IMR-90 (cell line): Measurements from ENCODE around the gene GIMAP8. TPM values are rescaled to one million over a fixed set of nuclear protein-coding genes. Genes with fewer than 3 reads are reported as not detected.

Experiments
- ATAC-seq: fragments of 200-7000 bp; cut with Tn5 transposase; 2 replicates; pipeline ENCODE4 v1.9.1; 2020; ENCODE audit warnings: low read depth, mild to moderate bottlenecking, moderate library complexity
- BruUV-seq: library from RNA; stranded (reverse); fragments of 400-500 nt; replicated peaks from 2 replicates; lab custom pipeline; 2021; lab: Mats Ljungman, UMichigan
- CTCF ChIA-PET: fragments of 300-600 bp; formaldehyde crosslinking; extraction: SDS; loops from one replicate; lab custom pipeline; 2021; ENCODE audit warnings: antibody characterized with exemption; lab: Yijun Ruan, JAX
- POLR2A ChIA-PET: fragments of 300-600 bp; sonication (Branson Sonifier 250); formaldehyde crosslinking; loops from one replicate; lab custom pipeline; 2022; ENCODE audit warnings: antibody characterized with exemption; ENCODE audit not compliant: unreplicated experiment; lab: Charles Lee
- DNase-seq: peaks from one replicate; pipeline ENCODE4 v3.0.0; 2013
- H2AFZ ChIP-seq: replicated peaks from 2 replicates; pipeline ENCODE3; 2013; ENCODE audit warnings: low read length, mild to moderate bottlenecking; ENCODE audit not compliant: poor library complexity
- H2AK5ac ChIP-seq: 2 replicates; pipeline ENCODE4 v1.6.1; 2013; ENCODE audit warnings: low read depth, low read length, inconsistent platforms
- H2AK9ac ChIP-seq: replicated peaks from 2 replicates; pipeline ENCODE3; 2013; ENCODE audit warnings: mild to moderate bottlenecking, low read depth, low read length, moderate library complexity; ENCODE audit not compliant: poor library complexity
- H2BK120ac ChIP-seq: 2 replicates; pipeline ENCODE4 v1.6.1; 2013; ENCODE audit warnings: low read depth, low read length, inconsistent platforms
- H2BK15ac ChIP-seq: 3 replicates; pipeline ENCODE4 v1.6.1; 2013; ENCODE audit warnings: low read depth, low read length, inconsistent platforms
- H2BK20ac ChIP-seq: 2 replicates; pipeline ENCODE4 v1.6.1; 2013; ENCODE audit warnings: low read depth, mild to moderate bottlenecking, inconsistent platforms, low read length, moderate library complexity
- H2BK5ac ChIP-seq: 2 replicates; pipeline ENCODE4 v1.6.1; 2013; ENCODE audit warnings: mild to moderate bottlenecking, low read depth, low read length, inconsistent platforms; ENCODE audit not compliant: poor library complexity, severe bottlenecking
- H3K14ac ChIP-seq: replicated peaks from 2 replicates; pipeline ENCODE4 v1.6.1; 2013; ENCODE audit warnings: low read depth, low read length, inconsistent platforms
- H3K18ac ChIP-seq: 2 replicates; pipeline ENCODE4 v1.6.1; 2013; ENCODE audit warnings: low read depth, low read length, control low read depth
- H3K23ac ChIP-seq: 2 replicates; pipeline ENCODE4 v1.6.1; 2013; ENCODE audit warnings: low read depth, low read length, inconsistent platforms
- H3K27ac ChIP-seq: 2 replicates; pipeline ENCODE4 v1.5.1; 2013; ENCODE audit warnings: mild to moderate bottlenecking, control low read depth, low read length; ENCODE audit not compliant: insufficient read depth
- H3K27me3 ChIP-seq: 2 replicates; pipeline ENCODE4 v1.6.1; 2013; ENCODE audit warnings: low read length; ENCODE audit not compliant: control insufficient read depth, insufficient read depth
- H3K36me3 ChIP-seq: 2 replicates; pipeline ENCODE4 v1.6.1; 2013; ENCODE audit warnings: low read length, mixed read lengths; ENCODE audit not compliant: control insufficient read depth, insufficient read depth
- H3K4ac ChIP-seq: 2 replicates; pipeline ENCODE4 v1.6.1; 2013; ENCODE audit warnings: low read depth, low read length, inconsistent platforms
- H3K4me1 ChIP-seq: 2 replicates; pipeline ENCODE4 v1.6.1; 2013; ENCODE audit warnings: low read length, mixed read lengths; ENCODE audit not compliant: control insufficient read depth, insufficient read depth
- H3K4me2 ChIP-seq: 2 replicates; pipeline ENCODE4 v1.6.1; 2013; ENCODE audit warnings: low read depth, mild to moderate bottlenecking, control low read depth, low read length, moderate library complexity
- H3K4me3 ChIP-seq: 2 replicates; pipeline ENCODE4 v1.5.1; 2013; ENCODE audit warnings: low read depth, mild to moderate bottlenecking, control low read depth, low read length, moderate library complexity; ENCODE audit not compliant: insufficient read depth
- H3K56ac ChIP-seq: 2 replicates; pipeline ENCODE4 v1.6.1; 2013; ENCODE audit warnings: low read length, inconsistent platforms; ENCODE audit not compliant: insufficient read depth; ENCODE audit errors: extremely low read depth
- H3K79me1 ChIP-seq, 2 experiments: 2 replicates each; pipeline ENCODE4 v1.6.1; 2013; ENCODE audit warnings: low read length in 2 of 2, inconsistent platforms in 1 of 2, low read depth in 1 of 2
- H3K9ac ChIP-seq: 2 replicates; pipeline ENCODE4 v1.6.1; 2013; ENCODE audit warnings: low read depth, low read length, control low read depth
- H3K9me1 ChIP-seq: 2 replicates; pipeline ENCODE4 v1.6.1; 2013; ENCODE audit warnings: low read length, inconsistent platforms; ENCODE audit not compliant: insufficient read depth
- H3K9me3 ChIP-seq: 2 replicates; pipeline ENCODE4 v1.6.1; 2013; ENCODE audit warnings: low read length; ENCODE audit not compliant: control insufficient read depth, insufficient read depth
- H4K20me1 ChIP-seq: 2 replicates; pipeline ENCODE4 v1.6.1; 2013; ENCODE audit warnings: low read length, inconsistent platforms; ENCODE audit not compliant: insufficient read depth
- H4K5ac ChIP-seq: 2 replicates; pipeline ENCODE4 v1.6.1; 2013; ENCODE audit warnings: mild to moderate bottlenecking, low read depth, low read length, control low read depth
- H4K8ac ChIP-seq, 2 experiments: 2 replicates each; pipeline ENCODE4 v1.6.1; 2013; ENCODE audit warnings: low read depth in 2 of 2, low read length in 2 of 2, control low read depth in 1 of 2, inconsistent platforms in 1 of 2
- H4K91ac ChIP-seq: 2 replicates; pipeline ENCODE4 v1.6.1; 2013; ENCODE audit warnings: low read depth, low read length, inconsistent platforms; ENCODE audit not compliant: insufficient read depth
- SMC3 ChIP-seq: fragments of 150-350 bp; IDR thresholded peaks from 2 replicates; pipeline ENCODE4 v1.6.1; 2016; ENCODE audit warnings: low read depth, mild to moderate bottlenecking, antibody characterized with exemption, low read length, moderate library complexity
- WGBS, 2 experiments: methylation state at CpG; one replicate each; pipeline versions ENCODE4 v1.1.5 to v1.1.7; 2013; ENCODE audit warnings: missing lambda C conversion rate in 2 of 2; ENCODE audit not compliant: insufficient read length in 1 of 2; ENCODE audit errors: extremely low coverage in 2 of 2; 5-methylcytosine and 5-hydroxymethylcytosine counted together
- dilution Hi-C: fragments of 300-500 bp; cut with HindIII; formaldehyde crosslinking; loops from one replicate; pipeline ENCODE4 v1.14.3; 2018; ENCODE audit warnings: low sequenced_read_pairs; ENCODE audit not compliant: unreplicated experiment
- in situ Hi-C: fragments of 300-500 bp; cut with MboI; formaldehyde crosslinking; loops from 3 replicates; pipeline ENCODE4 v1.14.3; 2019; ENCODE audit warnings: low sequenced_read_pairs, inconsistent platforms, mixed read lengths
- intact Hi-C: fragments of 100-400 bp; cut with micrococcal nuclease; formaldehyde crosslinking; loops from 2 replicates; pipeline ENCODE4 v1.10.0; 2022
- polyA plus RNA-seq, 3 experiments: library from polyadenylated mRNA; depleted of rRNA; stranded (reverse); fragments of >200 nt; gene quantifications; 2 replicates each; pipeline ENCODE4 v1.2.3, GENCODE V29; 2012; ENCODE audit warnings: low replicate concordance in 1 of 3
- total RNA-seq: library from RNA; depleted of rRNA; stranded (reverse); fragments of >200 nt; gene quantifications from 2 replicates; pipeline ENCODE4 v1.2.3, GENCODE V29; 2012

GIMAP8 gene
- total and polyA plus RNA-seq, 2 of the 4 experiments (the other 2 are of a cell fraction): not detected

DNA sequence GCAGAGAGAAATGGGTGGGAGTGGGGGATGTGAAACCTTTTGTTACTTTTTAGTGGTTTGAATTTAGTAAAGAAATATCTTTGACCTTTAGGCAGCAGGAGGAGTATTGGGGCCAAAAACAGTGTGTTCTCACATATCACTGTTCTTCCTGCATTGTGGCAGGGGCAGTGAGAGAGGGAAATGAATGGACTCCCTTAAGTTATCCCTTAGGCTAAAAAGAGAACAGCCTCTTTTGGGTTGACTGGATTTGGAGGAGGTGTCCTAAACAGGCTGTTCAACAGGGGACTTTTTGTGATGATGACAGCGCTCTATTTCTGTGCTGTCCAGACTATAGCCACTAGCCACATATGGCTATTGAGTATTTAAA lies 49.0 kb upstream of the GIMAP8 start:
- Histone ChIP-seq H3K27ac (no peak overlapping the region), H3K4me1 (peaks cover 20% of the 10 kb centered on the region), H3K9ac (no peak overlapping the region), H2BK15ac (no peak overlapping the region), H3K56ac (no peak overlapping the region), H2AK9ac (no peak overlapping the region), H4K8ac (no peak overlapping the region), H3K36me3 (peaks cover 18% of the 10 kb centered on the region; the same call in 1 of the 2 replicates), H2BK5ac (no peak overlapping the region), H4K5ac (no peak overlapping the region), H3K4ac (no peak overlapping the region), H2BK20ac (no peak overlapping the region), H3K4me2 (no peak overlapping the region), H2AFZ (no peak overlapping the region), H3K79me1 (peaks cover 0 to 24% of the 10 kb centered on the region in 2 experiments; a peak in 2 of 4 replicates), H2AK5ac (no peak overlapping the region), H3K14ac (no peak overlapping the region), H3K23ac (no peak overlapping the region), H3K18ac (no peak overlapping the region), H3K9me3 (no peaks in the 10 kb centered on the region), H3K4me3 (no peak overlapping the region), H4K91ac (no peak overlapping the region), H3K27me3 (no peaks in the 10 kb centered on the region), H3K9me1 (peaks cover 13% of the 10 kb centered on the region; the same call in 1 of the 2 replicates), H4K20me1 (no peaks in the 10 kb centered on the region), H2BK120ac (no peak overlapping the region)
- DNase-seq (no peak), ATAC-seq (no peak)
- in situ Hi-C loops (loop anchor here (25.0 kb wide), 2 partner anchors 539 to 586 kb away; partner anchors contain the start of genes ATP6V0E2, KCNH2 and NOS3), dilution Hi-C loops (no loop called here), intact Hi-C loops (no loop called here)
- no CpG with 5 or more reads among the region's 1 CpG for WGBS, 2 experiments
- TF ChIP-seq SMC3: no peak
- POLR2A ChIA-PET: no interaction called here
- CTCF ChIA-PET: interaction anchor here (1.1 kb wide), 1 partner anchor 8 kb away, joined by 3 read pairs; no protein-coding TSS in a partner anchor
- BruUV-seq: no TSS peak
